ENCODE measurements around the gene DLG2.

DNA sequence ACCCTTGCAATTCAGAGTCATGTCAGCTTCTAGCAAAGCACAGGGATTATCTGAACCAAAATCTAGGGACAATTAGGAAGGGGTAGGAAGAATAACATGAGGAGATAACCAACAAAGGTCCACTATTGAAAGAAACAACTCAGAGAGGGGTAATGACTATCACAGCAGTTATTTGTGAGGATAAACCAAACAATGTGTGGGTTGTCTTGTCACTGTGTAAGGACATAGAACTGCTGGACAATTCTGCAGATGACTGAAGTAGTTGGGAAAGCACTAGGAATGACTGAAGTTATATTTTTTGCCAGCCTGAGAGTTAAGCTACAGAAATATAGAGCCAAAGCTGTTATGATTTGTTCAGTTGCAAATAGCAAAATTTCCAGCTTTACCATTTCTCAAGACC, 1482.6 kb downstream of the DLG2 start:
- TF ChIP-seq, protein P1, sequence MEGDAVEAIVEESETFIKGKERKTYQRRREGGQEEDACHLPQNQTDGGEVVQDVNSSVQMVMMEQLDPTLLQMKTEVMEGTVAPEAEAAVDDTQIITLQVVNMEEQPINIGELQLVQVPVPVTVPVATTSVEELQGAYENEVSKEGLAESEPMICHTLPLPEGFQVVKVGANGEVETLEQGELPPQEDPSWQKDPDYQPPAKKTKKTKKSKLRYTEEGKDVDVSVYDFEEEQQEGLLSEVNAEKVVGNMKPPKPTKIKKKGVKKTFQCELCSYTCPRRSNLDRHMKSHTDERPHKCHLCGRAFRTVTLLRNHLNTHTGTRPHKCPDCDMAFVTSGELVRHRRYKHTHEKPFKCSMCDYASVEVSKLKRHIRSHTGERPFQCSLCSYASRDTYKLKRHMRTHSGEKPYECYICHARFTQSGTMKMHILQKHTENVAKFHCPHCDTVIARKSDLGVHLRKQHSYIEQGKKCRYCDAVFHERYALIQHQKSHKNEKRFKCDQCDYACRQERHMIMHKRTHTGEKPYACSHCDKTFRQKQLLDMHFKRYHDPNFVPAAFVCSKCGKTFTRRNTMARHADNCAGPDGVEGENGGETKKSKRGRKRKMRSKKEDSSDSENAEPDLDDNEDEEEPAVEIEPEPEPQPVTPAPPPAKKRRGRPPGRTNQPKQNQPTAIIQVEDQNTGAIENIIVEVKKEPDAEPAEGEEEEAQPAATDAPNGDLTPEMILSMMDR (IDR thresholded peaks at IDR 0.05), result no peak
- TF ChIP-seq POLR2A (IDR thresholded peaks at IDR 0.05) (no peak), EP300 (IDR thresholded peaks at IDR 0.05) (no peak)

All from tibial nerve (tissue), 4 donors.